Tibial nerve (tissue), 4 donors: ENCODE measurements around the gene EHD2. TPM values are rescaled to one million over a fixed set of nuclear protein-coding genes. Genes with fewer than 3 reads are reported as not detected.
"Not testable (repeated sequence)": the region's sequence is repeated elsewhere in the genome, so short reads cannot be mapped to it uniquely, and the experiment has no call there.

Experiments used
- DNase-seq, 2 donors: peaks; one replicate each; pipeline ENCODE4 v3.0.0-alpha.2; 2019; ENCODE audit warnings: low spot score in 2 of 2
- H3K27ac ChIP-seq, 4 donors: fragments of 200-600 bp; sonication (generic) in 3 of 4; one replicate each; pipeline ENCODE4 v1.5.1; 2017 to 2019; ENCODE audit warnings: mild to moderate bottlenecking in 1 of 4
- H3K27me3 ChIP-seq, 2 donors: fragments of 200-600 bp; sonication (generic) in 1 of 2; one replicate each; pipeline versions ENCODE4 v1.5.1 to v1.6.0; 2017 to 2019
- H3K36me3 ChIP-seq, 3 donors: fragments of 200-600 bp; sonication (generic); one replicate each; pipeline ENCODE4 v1.5.1; 2018 to 2019
- H3K4me1 ChIP-seq, 4 donors: fragments of 200-600 bp; sonication (generic) in 3 of 4; one replicate each; pipeline ENCODE4 v1.5.1; 2017 to 2019
- H3K4me3 ChIP-seq, 4 donors: fragments of 200-600 bp; sonication (generic) in 3 of 4; one replicate each; pipeline ENCODE4 v1.5.1; 2017 to 2019; ENCODE audit warnings: mild to moderate bottlenecking in 1 of 4, moderate library complexity in 1 of 4
- H3K9me3 ChIP-seq, 4 donors: fragments of 200-600 bp; sonication (generic) in 3 of 4; one replicate each; pipeline ENCODE4 v1.5.1; 2017 to 2019
- CTCF ChIP-seq, 5 experiments: fragments of 200-600 bp in 3 of 5; fragments of 450-650 bp in 2 of 5; sonication (generic) in 3 of 5; IDR thresholded peaks; one replicate each; pipeline ENCODE4 v1.5.1; 2016 to 2019; ENCODE audit warnings: antibody characterized with exemption in 5 of 5, mild to moderate bottlenecking in 3 of 5, moderate library complexity in 2 of 5
- EP300 ChIP-seq, 2 donors: sonication (generic); formaldehyde crosslinking; IDR thresholded peaks; one replicate each; pipeline ENCODE4 v1.6.1; 2017; ENCODE audit warnings: antibody characterized with exemption in 2 of 2, mild to moderate bottlenecking in 1 of 2
- POLR2A ChIP-seq, 2 donors: fragments of 450-650 bp; IDR thresholded peaks; one replicate each; pipeline ENCODE4 v1.6.1; 2017; ENCODE audit warnings: antibody characterized with exemption in 2 of 2, mild to moderate bottlenecking in 2 of 2, moderate library complexity in 2 of 2
- WGBS, 2 donors: methylation state at CpG; one replicate each; pipeline ENCODE4 v1.1.5; 2018; 5-methylcytosine and 5-hydroxymethylcytosine counted together
- total RNA-seq, 4 donors: library from RNA; depleted of rRNA; stranded (reverse); fragments of >200 nt; gene quantifications; one replicate each; pipeline ENCODE4 v1.1.0, GENCODE V29; 2016

EHD2 gene
- total RNA-seq, 4 donors from 2014 or later, result 128 to 196 (median 159) TPM

- Histone ChIP-seq H3K4me3 (peak overlapping the region in 1 of 4 donors; percentile 90), H3K27ac (peak overlapping the region; percentile 28 to 100 (median 98)), H3K9me3 (no peaks in the 10 kb centered on the region), H3K27me3 (no peaks in the 10 kb centered on the region), H3K36me3 (peaks cover 0 to 59% (median 13%) of the 10 kb centered on the region in 3 donors), H3K4me1 (peaks cover 0 to 56% (median 39%) of the 10 kb centered on the region in 4 donors)
- WGBS, 2 donors, result 25 to 30% methylated on average over 9 of the region's 9 CpGs
- peak; percentile 47 to 71 for DNase-seq
- TF ChIP-seq POLR2A (IDR thresholded peaks at IDR 0.05) (no peak), EP300 (IDR thresholded peaks at IDR 0.05) (peak in 1 of 2 donors; percentile 58), CTCF (IDR thresholded peaks at IDR 0.05) (no peak)
Measured at GRCh38 chr19:47781590-47782262, 68.5 kb downstream of the EHD2 start.

- Histone ChIP-seq H3K4me3 (no peak overlapping the region), H3K9me3 (no peaks in the 10 kb centered on the region), H3K27ac (no peak overlapping the region), H3K4me1 (peaks cover 0 to 36% (median 12%) of the 10 kb centered on the region in 4 donors), H3K27me3 (no peaks in the 10 kb centered on the region), H3K36me3 (peaks cover 0 to 56% (median 13%) of the 10 kb centered on the region in 3 donors)
- DNase-seq, result no peak
- WGBS, 2 donors, result 93% methylated on average over 7 of the region's 7 CpGs
- TF ChIP-seq EP300 (IDR thresholded peaks at IDR 0.05) (no peak), CTCF (IDR thresholded peaks at IDR 0.05) (no peak), POLR2A (IDR thresholded peaks at IDR 0.05) (no peak)
Measured at GRCh38 chr19:47786566-47786965, 73.3 kb downstream of the EHD2 start.

GRCh38 chr19:47787307-47787706 is 74.1 kb downstream of the EHD2 start:
- H3K27ac ChIP-seq, result peak overlapping the region in 1 of 4 donors; percentile 34

GRCh38 chr19:47789811-47790210 is 76.6 kb downstream of the EHD2 start:
- Histone ChIP-seq H3K4me1 (peaks cover 0 to 15% (median 0%) of the 10 kb centered on the region in 4 donors), H3K36me3 (peaks cover 0 to 26% (median 6%) of the 10 kb centered on the region in 3 donors)
- not testable (repeated sequence) for DNase-seq, H3K27ac ChIP-seq, H3K4me3 ChIP-seq, H3K27me3 ChIP-seq, H3K9me3 ChIP-seq
- WGBS, 2 donors, result 93 to 94% methylated on average over 13 of the region's 13 CpGs

More at GRCh38 chr19:47787307-47787706, 74.1 kb downstream of the EHD2 start:
- not testable (repeated sequence) for H3K4me3 ChIP-seq, H3K9me3 ChIP-seq, DNase-seq, H3K27me3 ChIP-seq
- Histone ChIP-seq H3K36me3 (peaks cover 0 to 51% (median 13%) of the 10 kb centered on the region in 3 donors), H3K4me1 (peaks cover 0 to 28% (median 7%) of the 10 kb centered on the region in 4 donors)
- WGBS, 2 donors, result 79 to 84% methylated on average over 9 to 10 of the region's 10 CpGs

GRCh38 chr19:47790398-47790814 is 77.2 kb downstream of the EHD2 start:
- no peak for TF ChIP-seq EP300 (IDR thresholded peaks at IDR 0.05)
- TF ChIP-seq CTCF (IDR thresholded peaks at IDR 0.05), result peak; percentile 73 to 93 (median 80)
- TF ChIP-seq POLR2A (IDR thresholded peaks at IDR 0.05), result no peak
- Histone ChIP-seq H3K9me3 (no peaks in the 10 kb centered on the region), H3K36me3 (peaks cover 0 to 20% (median 6%) of the 10 kb centered on the region in 3 donors), H3K27ac (peak overlapping the region in 1 of 4 donors; percentile 16), H3K27me3 (no peaks in the 10 kb centered on the region), H3K4me1 (peaks cover 0 to 15% (median 0%) of the 10 kb centered on the region in 4 donors), H3K4me3 (no peak overlapping the region)
- DNase-seq, result peak; percentile 72 to 87
- 12% methylated on average over 10 of the region's 10 CpGs for WGBS, 2 donors

GRCh38 chr19:47792616-47793015 is 79.4 kb downstream of the EHD2 start:
- Histone ChIP-seq H3K27me3 (no peaks in the 10 kb centered on the region), H3K36me3 (no peaks in the 10 kb centered on the region), H3K27ac (no peak overlapping the region), H3K9me3 (no peaks in the 10 kb centered on the region), H3K4me3 (no peak overlapping the region), H3K4me1 (peaks cover 0 to 15% (median 0%) of the 10 kb centered on the region in 4 donors)
- 98 to 100% methylated on average over 1 of the region's 1 CpG for WGBS, 2 donors
- DNase-seq, result no peak
- TF ChIP-seq CTCF (IDR thresholded peaks at IDR 0.05) (no peak), POLR2A (IDR thresholded peaks at IDR 0.05) (no peak), EP300 (IDR thresholded peaks at IDR 0.05) (no peak)
